ENCODE measurements around the gene ODF4. TPM values are rescaled to one million over a fixed set of nuclear protein-coding genes. Genes with fewer than 3 reads are reported as not detected.

Gene ODF4
- total RNA-seq, 4 donors from 2014 or later: not detected

GRCh38 chr17:8320990-8321389, 18.6 kb upstream of the ODF4 start:
- in situ Hi-C loops (cut with MboI; ENCODE audit: low sequenced_read_pairs in 4 of 4) (loop anchor here in 2 of 4 donors (25.0 kb wide), 1 partner anchor 234 kb away; the partner anchor contains the start of gene ALOX12B (in 2 of the 2)), intact Hi-C loops (cut with DNase I; ENCODE audit: low total_unique reads) (no loop called here)
- DNase-seq: no peak
- TF ChIP-seq CTCF (IDR thresholded peaks at IDR 0.05 in 4 of 5, conservative IDR thresholded peaks at IDR 0.05 in 1 of 5) (no peak), POLR2A (IDR thresholded peaks at IDR 0.05) (no peak)
- H3K27ac ChIP-seq: no peak overlapping the region
- no peaks in the 10 kb centered on the region for H3K36me3 ChIP-seq
- no peaks in the 10 kb centered on the region for H3K9me3 ChIP-seq
- peaks cover 0 to 3% of the 10 kb centered on the region in 2 donors for H3K4me1 ChIP-seq
- no peak for ATAC-seq
- peaks cover 5 to 20% (median 13%) of the 10 kb centered on the region in 3 donors for H3K27me3 ChIP-seq
- H3K4me3 ChIP-seq: no peak overlapping the region

GRCh38 chr17:8322061-8322460, 17.6 kb upstream of the ODF4 start:
- H3K36me3 ChIP-seq: no peaks in the 10 kb centered on the region
- intact Hi-C loops (cut with DNase I; ENCODE audit: low total_unique reads) (no loop called here), in situ Hi-C loops (cut with MboI; ENCODE audit: low sequenced_read_pairs in 4 of 4) (loop anchor here in 2 of 4 donors (25.0 kb wide), 1 partner anchor 235 kb away; the partner anchor contains the start of gene ALOX12B (in 2 of the 2))
- peaks cover 0 to 10% of the 10 kb centered on the region in 2 donors for H3K4me1 ChIP-seq
- peaks cover 7 to 30% (median 22%) of the 10 kb centered on the region in 3 donors for H3K27me3 ChIP-seq
- no peak for TF ChIP-seq CTCF (IDR thresholded peaks at IDR 0.05 in 4 of 5, conservative IDR thresholded peaks at IDR 0.05 in 1 of 5)
- no peak for TF ChIP-seq POLR2A (IDR thresholded peaks at IDR 0.05)
- H3K27ac ChIP-seq: no peak overlapping the region
- DNase-seq: no peak
- no peaks in the 10 kb centered on the region for H3K9me3 ChIP-seq
- ATAC-seq: no peak
- H3K4me3 ChIP-seq: no peak overlapping the region

GRCh38 chr17:8324132-8324531, 15.5 kb upstream of the ODF4 start:
- no peak for ATAC-seq
- in situ Hi-C loops (cut with MboI; ENCODE audit: low sequenced_read_pairs in 4 of 4) (loop anchor here in 2 of 4 donors (25.0 kb wide), 1 partner anchor 237 kb away; the partner anchor contains the start of gene ALOX12B (in 2 of the 2)), intact Hi-C loops (cut with DNase I; ENCODE audit: low total_unique reads) (no loop called here)
- H3K4me1 ChIP-seq: peaks cover 0 to 13% of the 10 kb centered on the region in 2 donors
- DNase-seq: no peak
- H3K9me3 ChIP-seq: no peaks in the 10 kb centered on the region
- H3K36me3 ChIP-seq: no peaks in the 10 kb centered on the region
- H3K27me3 ChIP-seq: peaks cover 7 to 34% (median 32%) of the 10 kb centered on the region in 3 donors
- no peak overlapping the region for H3K27ac ChIP-seq
- TF ChIP-seq CTCF (IDR thresholded peaks at IDR 0.05 in 4 of 5, conservative IDR thresholded peaks at IDR 0.05 in 1 of 5) (no peak), POLR2A (IDR thresholded peaks at IDR 0.05) (no peak)
- no peak overlapping the region for H3K4me3 ChIP-seq

- Histone ChIP-seq H3K4me3 (no peak overlapping the region), H3K9me3 (no peaks in the 10 kb centered on the region), H3K36me3 (no peaks in the 10 kb centered on the region), H3K27ac (peak overlapping the region in 1 of 4 donors; percentile 60), H3K4me1 (peaks cover 0 to 13% of the 10 kb centered on the region in 2 donors), H3K27me3 (peaks cover 7 to 34% (median 32%) of the 10 kb centered on the region in 3 donors)
- DNase-seq: no peak
- in situ Hi-C loops (cut with MboI; ENCODE audit: low sequenced_read_pairs in 4 of 4) (loop anchor here in 2 of 4 donors (25.0 kb wide), 1 partner anchor 238 kb away; the partner anchor contains the start of gene ALOX12B (in 2 of the 2)), intact Hi-C loops (cut with DNase I; ENCODE audit: low total_unique reads) (no loop called here)
- ATAC-seq: no peak
- TF ChIP-seq CTCF (IDR thresholded peaks at IDR 0.05 in 4 of 5, conservative IDR thresholded peaks at IDR 0.05 in 1 of 5): no peak
- TF ChIP-seq POLR2A (IDR thresholded peaks at IDR 0.05): no peak
Measured at GRCh38 chr17:8324923-8325322, 14.7 kb upstream of the ODF4 start.

All from gastrocnemius medialis (tissue), 4 donors.